ENCODE results near the gene PCGF2. TPM values are rescaled to one million over a fixed set of nuclear protein-coding genes. Genes with fewer than 3 reads are reported as not detected.

The PCGF2 gene
- polyA plus RNA-seq, 1 donor from 2014 or later, result 11.7 TPM

- H3K9ac ChIP-seq (ENCODE audit: low read length), result no peak overlapping the region
- H4K20me1 ChIP-seq (ENCODE audit: insufficient read depth), result peaks cover 23% of the 10 kb centered on the region
- TF ChIP-seq SMC3 (conservative IDR thresholded peaks at IDR 0.05; ENCODE audit: poor library complexity) (no peak), EZH2 (IDR thresholded peaks at IDR 0.05; ENCODE audit: borderline replicate concordance, insufficient read depth, low read length, poor library complexity, severe bottlenecking) (no peak), MXI1 (conservative IDR thresholded peaks at IDR 0.05; ENCODE audit: poor library complexity, severe bottlenecking) (no peak), TAF1 (IDR thresholded peaks at IDR 0.05; ENCODE audit: low read depth) (no peak), RAD21 (conservative IDR thresholded peaks at IDR 0.05) (no peak), EP300 (conservative IDR thresholded peaks at IDR 0.05; ENCODE audit: poor library complexity, severe bottlenecking) (no peak), POLR2AphosphoS5 (IDR thresholded peaks at IDR 0.05) (no peak)
- TF ChIP-seq, protein P1, sequence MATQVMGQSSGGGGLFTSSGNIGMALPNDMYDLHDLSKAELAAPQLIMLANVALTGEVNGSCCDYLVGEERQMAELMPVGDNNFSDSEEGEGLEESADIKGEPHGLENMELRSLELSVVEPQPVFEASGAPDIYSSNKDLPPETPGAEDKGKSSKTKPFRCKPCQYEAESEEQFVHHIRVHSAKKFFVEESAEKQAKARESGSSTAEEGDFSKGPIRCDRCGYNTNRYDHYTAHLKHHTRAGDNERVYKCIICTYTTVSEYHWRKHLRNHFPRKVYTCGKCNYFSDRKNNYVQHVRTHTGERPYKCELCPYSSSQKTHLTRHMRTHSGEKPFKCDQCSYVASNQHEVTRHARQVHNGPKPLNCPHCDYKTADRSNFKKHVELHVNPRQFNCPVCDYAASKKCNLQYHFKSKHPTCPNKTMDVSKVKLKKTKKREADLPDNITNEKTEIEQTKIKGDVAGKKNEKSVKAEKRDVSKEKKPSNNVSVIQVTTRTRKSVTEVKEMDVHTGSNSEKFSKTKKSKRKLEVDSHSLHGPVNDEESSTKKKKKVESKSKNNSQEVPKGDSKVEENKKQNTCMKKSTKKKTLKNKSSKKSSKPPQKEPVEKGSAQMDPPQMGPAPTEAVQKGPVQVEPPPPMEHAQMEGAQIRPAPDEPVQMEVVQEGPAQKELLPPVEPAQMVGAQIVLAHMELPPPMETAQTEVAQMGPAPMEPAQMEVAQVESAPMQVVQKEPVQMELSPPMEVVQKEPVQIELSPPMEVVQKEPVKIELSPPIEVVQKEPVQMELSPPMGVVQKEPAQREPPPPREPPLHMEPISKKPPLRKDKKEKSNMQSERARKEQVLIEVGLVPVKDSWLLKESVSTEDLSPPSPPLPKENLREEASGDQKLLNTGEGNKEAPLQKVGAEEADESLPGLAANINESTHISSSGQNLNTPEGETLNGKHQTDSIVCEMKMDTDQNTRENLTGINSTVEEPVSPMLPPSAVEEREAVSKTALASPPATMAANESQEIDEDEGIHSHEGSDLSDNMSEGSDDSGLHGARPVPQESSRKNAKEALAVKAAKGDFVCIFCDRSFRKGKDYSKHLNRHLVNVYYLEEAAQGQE (IDR thresholded peaks at IDR 0.05; ENCODE audit: borderline replicate concordance), result no peak
- TF ChIP-seq, protein P2, sequence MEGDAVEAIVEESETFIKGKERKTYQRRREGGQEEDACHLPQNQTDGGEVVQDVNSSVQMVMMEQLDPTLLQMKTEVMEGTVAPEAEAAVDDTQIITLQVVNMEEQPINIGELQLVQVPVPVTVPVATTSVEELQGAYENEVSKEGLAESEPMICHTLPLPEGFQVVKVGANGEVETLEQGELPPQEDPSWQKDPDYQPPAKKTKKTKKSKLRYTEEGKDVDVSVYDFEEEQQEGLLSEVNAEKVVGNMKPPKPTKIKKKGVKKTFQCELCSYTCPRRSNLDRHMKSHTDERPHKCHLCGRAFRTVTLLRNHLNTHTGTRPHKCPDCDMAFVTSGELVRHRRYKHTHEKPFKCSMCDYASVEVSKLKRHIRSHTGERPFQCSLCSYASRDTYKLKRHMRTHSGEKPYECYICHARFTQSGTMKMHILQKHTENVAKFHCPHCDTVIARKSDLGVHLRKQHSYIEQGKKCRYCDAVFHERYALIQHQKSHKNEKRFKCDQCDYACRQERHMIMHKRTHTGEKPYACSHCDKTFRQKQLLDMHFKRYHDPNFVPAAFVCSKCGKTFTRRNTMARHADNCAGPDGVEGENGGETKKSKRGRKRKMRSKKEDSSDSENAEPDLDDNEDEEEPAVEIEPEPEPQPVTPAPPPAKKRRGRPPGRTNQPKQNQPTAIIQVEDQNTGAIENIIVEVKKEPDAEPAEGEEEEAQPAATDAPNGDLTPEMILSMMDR (IDR thresholded peaks at IDR 0.05; ENCODE audit: poor library complexity, severe bottlenecking), result no peak
- no peak overlapping the region for H3K4me3 ChIP-seq (ENCODE audit: low read length)
- H3K4me2 ChIP-seq (ENCODE audit: low read length), result no peak overlapping the region
- H3K79me2 ChIP-seq (replicated peaks; ENCODE audit: insufficient read depth, low read length), result peaks cover 33% of the 10 kb centered on the region
- no peak overlapping the region for H2AFZ ChIP-seq (ENCODE audit: low read depth, low read length)
- H3K27ac ChIP-seq (ENCODE audit: low read length), result no peak overlapping the region
- H3K9me2 ChIP-seq (ENCODE audit: insufficient read depth, low read length), result no peaks in the 10 kb centered on the region
- no peaks in the 10 kb centered on the region for H3F3A ChIP-seq (ENCODE audit: insufficient read depth, low read length, poor library complexity, severe bottlenecking)
- no peaks in the 10 kb centered on the region for H3K27me3 ChIP-seq (ENCODE audit: insufficient read depth, low read depth, low read length)
- H3K36me3 ChIP-seq (ENCODE audit: insufficient read depth, low read length), result no peaks in the 10 kb centered on the region
- H3K9me3 ChIP-seq (ENCODE audit: low read length), result no peaks in the 10 kb centered on the region
Observed at GRCh38 chr17:38738007-38738662, 10.0 kb downstream of the PCGF2 start.

GRCh38 chr17:38735161-38735997 lies 12.8 kb downstream of the PCGF2 start:
- Histone ChIP-seq H3K4me3 (ENCODE audit: low read length) (no peak overlapping the region), H3K36me3 (ENCODE audit: insufficient read depth, low read length) (no peaks in the 10 kb centered on the region), H3K79me2 (replicated peaks; ENCODE audit: insufficient read depth, low read length) (peaks cover 6% of the 10 kb centered on the region), H3F3A (ENCODE audit: insufficient read depth, low read length, poor library complexity, severe bottlenecking) (no peaks in the 10 kb centered on the region), H2AFZ (ENCODE audit: low read depth, low read length) (no peak overlapping the region), H3K9me2 (ENCODE audit: insufficient read depth, low read length) (no peaks in the 10 kb centered on the region), H3K27me3 (ENCODE audit: insufficient read depth, low read depth, low read length) (no peaks in the 10 kb centered on the region), H3K9ac (ENCODE audit: low read length) (no peak overlapping the region), H4K20me1 (ENCODE audit: insufficient read depth) (peaks cover 9% of the 10 kb centered on the region), H3K9me3 (ENCODE audit: low read length) (no peaks in the 10 kb centered on the region), H3K27ac (ENCODE audit: low read length) (no peak overlapping the region), H3K4me2 (ENCODE audit: low read length) (no peak overlapping the region)
- TF ChIP-seq, protein P2 (IDR thresholded peaks at IDR 0.05; ENCODE audit: poor library complexity, severe bottlenecking), result peak; percentile 83
- TF ChIP-seq MXI1 (conservative IDR thresholded peaks at IDR 0.05; ENCODE audit: poor library complexity, severe bottlenecking) (no peak), EZH2 (IDR thresholded peaks at IDR 0.05; ENCODE audit: borderline replicate concordance, insufficient read depth, low read length, poor library complexity, severe bottlenecking) (no peak), POLR2AphosphoS5 (IDR thresholded peaks at IDR 0.05) (peak; percentile 32), EP300 (conservative IDR thresholded peaks at IDR 0.05; ENCODE audit: poor library complexity, severe bottlenecking) (no peak), TAF1 (IDR thresholded peaks at IDR 0.05; ENCODE audit: low read depth) (no peak), SMC3 (conservative IDR thresholded peaks at IDR 0.05; ENCODE audit: poor library complexity) (peak; percentile 74), RAD21 (conservative IDR thresholded peaks at IDR 0.05) (peak; percentile 71)
- TF ChIP-seq, protein P1 (IDR thresholded peaks at IDR 0.05; ENCODE audit: borderline replicate concordance), result no peak

All from neural cell (in vitro differentiated cells).